HG03039 (cell line): Measurements from ENCODE around the gene MLXIPL.
"Not testable (repeated sequence)": the region's sequence is repeated elsewhere in the genome, so short reads cannot be mapped to it uniquely, and the experiment has no call there.

Experiments used
- ATAC-seq: cut with Tn5 transposase; IDR thresholded peaks from one replicate; pipeline ENCODE4 v1.9.1; 2021; ENCODE audit warnings: mild to moderate bottlenecking, moderate library complexity; ENCODE audit not compliant: unreplicated experiment

MLXIPL gene

GRCh38 chr7:73614937-73615336 lies 9.4 kb downstream of the MLXIPL start:
- ATAC-seq, result not testable (repeated sequence)

DNA sequence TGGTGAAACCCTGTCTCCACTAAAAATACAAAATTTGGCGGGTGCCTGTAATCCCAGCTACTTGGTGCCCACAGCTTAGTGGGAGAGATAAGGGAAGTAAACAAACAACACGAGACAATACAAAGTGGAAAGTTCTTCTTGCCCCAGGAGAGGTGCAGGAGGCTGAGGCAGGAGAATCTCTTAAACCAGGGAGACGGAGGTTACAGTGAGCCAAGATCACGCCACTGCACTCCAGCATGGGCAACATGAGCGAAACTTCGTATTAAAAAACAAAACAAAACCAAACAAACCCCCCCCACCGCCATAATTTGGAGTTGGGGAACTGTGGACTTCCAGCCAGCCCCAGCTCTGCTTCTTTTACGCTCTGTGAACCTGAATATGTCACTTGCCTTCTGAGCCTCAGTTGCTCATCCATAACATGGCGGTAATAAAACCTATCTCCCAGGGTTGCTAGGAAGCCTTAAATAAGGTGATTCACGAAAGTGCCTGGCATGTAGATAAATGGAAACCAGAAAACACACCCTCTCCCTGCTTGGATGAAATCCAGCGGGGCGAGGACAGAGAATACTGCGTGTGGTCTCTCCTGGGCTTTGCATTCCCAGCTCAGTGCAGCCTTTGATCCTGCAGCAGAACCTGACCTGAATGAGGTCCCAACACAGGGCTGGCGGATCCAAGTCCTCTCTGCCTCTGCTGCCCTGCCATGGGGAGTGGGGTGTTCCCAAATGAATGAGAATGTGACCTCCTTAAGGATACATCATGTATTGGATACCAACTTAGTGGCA lies 10.2 kb downstream of the MLXIPL start:
- ATAC-seq, result no peak

- no peak for ATAC-seq
These were observed 11.6 kb downstream of the MLXIPL start for GRCh38 chr7:73612598-73613269.

DNA sequence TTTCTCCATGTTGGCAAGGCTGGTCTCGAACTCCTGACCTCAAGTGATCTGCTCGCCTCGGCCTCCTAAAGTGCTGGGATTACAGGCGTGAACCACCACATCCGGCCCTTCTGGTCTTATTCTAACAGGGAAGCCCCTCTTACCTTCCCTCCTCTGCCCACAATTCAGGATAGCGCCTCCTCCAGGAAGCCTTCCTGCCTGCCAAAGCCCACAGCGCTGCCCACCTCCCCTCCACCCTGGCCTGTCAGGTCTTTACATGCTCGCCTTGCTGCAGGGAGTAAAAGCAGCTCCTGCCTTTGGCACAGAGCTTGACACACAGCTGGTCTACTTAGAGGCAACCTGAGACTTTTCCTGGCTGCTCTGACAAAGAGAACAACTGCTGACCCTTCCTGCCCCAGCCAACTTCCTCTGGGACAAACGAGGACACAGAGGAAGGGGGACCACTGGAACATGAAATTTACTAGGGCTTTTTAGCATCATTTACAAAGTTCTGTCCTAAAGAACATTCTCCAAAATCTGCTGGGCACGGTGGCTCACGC lies 13.2 kb downstream of the MLXIPL start:
- ATAC-seq, result no peak

- ATAC-seq, result no peak
These were observed 14.2 kb downstream of the MLXIPL start for GRCh38 chr7:73610105-73610504.

DNA sequence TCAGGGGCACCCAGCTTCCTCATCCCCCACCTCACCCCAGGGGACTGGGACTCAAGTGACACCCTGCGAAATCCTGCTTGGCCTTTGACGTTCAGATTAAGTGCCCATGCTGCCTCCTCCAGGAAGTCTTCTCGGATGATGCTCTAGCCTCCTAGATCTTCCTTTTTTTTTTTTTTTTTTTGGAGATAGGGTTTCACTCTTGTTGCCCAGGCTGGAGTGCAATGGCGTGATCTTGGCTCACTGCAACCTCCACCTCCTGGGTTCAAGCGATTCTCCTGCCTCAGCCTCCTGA lies 16.7 kb downstream of the MLXIPL start:
- ATAC-seq, result not testable (repeated sequence)

GRCh38 chr7:73606801-73607691 lies 17.3 kb downstream of the MLXIPL start:
- ATAC-seq, result no peak

DNA sequence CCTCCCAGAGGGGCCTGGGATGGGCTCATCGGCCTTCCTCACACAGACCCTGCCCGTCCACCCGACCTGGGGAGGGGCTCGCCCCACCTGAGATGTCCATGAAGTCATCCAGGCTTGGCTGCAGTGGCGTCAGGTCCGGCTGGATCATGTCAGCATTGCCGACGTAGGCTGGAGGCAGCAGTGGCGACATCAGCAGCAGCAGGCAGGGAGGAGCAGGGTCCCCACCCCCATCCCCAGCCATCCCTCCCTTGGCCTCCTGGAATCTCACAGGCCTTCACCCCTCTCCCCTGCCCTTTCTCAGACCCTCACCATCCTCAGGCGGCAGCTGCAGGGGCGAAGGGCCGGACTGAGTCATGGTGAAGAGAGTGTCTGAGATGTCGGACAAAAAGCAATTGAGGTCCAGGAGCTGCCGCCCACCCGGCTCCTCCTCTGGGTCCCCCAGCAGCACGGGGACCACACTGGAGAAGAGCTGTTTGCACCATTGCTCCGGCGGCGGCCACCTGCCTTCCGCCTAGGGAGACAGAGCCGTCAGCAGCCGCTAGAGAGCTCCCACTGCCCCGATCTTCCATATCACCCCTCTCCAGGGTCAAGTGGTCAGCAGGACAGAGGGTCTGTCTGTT lies 18.6 kb downstream of the MLXIPL start:
- ATAC-seq, result no peak

DNA sequence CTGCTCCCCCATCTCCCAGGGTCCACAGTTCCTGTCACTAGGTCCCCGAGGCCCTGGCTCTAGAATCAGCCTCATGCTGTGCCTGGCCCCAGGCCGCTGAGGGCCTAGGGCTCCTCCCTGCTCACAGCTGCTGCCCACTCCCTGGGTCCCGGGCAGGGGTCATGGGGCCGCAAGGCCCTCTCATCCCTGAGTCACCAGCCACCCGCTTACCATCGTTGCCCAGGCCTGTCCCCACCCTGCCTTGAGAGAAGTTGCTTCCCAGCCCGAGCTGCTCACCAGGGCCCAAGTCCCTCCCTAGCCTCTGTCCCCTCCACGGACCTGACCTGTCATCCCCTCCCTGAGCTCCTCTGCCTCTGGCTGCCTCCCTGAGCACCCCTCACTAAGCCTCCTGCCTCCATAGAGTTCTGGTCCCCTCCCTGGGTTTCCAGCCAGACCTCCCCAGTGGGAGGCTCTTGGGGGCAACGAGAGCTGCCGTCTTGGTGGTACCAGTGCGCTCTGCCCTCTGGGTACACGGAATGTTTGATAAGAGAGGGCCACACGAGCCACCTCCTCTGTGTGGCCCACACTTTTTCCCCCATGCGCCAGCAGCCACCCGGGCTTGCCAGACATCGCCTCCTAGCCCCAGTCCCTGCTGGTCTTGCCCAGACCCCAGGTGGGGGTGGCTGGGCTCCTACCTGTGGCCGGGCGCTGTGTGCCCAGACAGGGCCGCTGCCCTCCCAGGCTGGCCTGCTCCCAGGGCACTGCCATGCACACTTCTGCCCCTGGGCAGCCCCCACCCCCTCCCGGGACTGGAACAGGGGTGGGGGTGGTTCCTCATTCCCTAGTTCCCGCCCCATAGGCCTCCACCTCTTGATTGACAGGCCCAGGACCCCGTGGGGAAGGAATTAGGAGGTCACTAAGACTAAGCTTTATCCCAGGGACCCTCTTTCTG lies 21.3 kb downstream of the MLXIPL start:
- no peak for ATAC-seq

GRCh38 chr7:73599916-73600315 lies 24.4 kb downstream of the MLXIPL start:
- no peak for ATAC-seq

DNA sequence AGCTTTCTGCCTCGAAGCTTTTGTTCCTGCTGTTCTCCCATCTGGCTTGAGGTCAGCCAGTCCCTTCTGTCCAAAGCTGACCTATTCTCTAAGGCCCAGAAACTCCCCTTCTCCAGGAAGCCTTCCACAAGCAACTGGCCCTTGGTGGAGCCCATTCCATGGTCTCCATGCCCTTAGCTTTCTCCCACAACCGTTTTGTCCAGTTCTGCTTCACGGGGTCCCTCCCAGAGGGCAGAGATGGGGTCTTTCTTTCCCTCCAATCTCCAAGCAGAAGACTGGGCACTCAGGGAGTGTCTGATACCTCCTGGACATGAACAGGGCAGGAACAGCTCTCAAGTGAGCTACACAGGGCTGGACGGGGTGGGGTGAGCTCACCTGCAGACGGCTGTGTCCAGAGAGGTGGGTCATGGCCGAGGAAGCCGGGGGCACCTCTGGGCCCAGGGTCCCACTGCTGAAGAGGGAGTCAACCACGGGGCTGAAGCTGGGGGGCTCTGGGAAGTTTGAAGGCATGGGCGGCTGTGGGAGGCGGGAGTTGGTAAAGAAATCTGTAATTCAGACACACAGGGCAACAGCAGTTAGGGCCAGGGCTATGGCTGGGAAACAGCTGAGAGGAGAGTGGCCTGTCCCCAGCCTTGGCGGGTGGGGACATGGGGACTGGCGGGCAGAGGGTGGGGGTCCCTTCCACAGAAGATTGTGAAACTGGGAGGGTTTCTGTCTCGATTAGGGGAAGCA lies 25.0 kb downstream of the MLXIPL start:
- ATAC-seq, result no peak

DNA sequence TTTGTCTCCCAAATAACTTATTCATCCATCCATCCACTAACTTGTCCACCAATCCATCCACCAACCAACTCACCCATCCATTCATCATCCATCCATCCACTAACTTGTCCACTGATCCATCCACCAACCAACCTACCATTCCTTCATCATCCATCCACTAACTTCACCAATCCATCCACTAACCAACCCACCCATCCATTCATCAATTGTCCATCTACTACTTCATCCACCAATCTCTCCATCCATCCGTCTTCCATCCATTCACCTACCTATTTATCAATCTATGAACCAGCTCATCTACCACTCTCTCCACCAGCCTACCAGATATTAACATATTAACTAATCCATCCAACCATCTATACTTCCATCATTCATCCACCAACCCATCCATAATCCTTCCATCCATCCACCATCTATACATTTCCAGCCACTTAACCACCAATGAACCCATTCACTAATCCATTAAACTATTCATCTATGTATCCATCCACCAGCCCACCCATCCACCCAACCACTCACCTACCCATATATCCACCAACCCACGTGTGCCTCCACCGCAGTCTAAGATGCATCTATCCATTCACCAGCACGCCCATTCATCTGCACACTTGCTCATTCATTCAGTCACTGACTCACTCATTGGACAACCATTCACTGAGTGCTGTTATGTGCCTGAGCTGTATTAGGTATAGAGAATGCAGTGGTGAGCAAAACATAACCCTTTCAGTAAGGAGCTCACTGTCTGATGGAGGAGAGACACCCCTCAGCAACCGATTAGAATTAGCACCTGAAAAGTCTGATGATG lies 26.1 kb downstream of the MLXIPL start:
- no peak for ATAC-seq

DNA sequence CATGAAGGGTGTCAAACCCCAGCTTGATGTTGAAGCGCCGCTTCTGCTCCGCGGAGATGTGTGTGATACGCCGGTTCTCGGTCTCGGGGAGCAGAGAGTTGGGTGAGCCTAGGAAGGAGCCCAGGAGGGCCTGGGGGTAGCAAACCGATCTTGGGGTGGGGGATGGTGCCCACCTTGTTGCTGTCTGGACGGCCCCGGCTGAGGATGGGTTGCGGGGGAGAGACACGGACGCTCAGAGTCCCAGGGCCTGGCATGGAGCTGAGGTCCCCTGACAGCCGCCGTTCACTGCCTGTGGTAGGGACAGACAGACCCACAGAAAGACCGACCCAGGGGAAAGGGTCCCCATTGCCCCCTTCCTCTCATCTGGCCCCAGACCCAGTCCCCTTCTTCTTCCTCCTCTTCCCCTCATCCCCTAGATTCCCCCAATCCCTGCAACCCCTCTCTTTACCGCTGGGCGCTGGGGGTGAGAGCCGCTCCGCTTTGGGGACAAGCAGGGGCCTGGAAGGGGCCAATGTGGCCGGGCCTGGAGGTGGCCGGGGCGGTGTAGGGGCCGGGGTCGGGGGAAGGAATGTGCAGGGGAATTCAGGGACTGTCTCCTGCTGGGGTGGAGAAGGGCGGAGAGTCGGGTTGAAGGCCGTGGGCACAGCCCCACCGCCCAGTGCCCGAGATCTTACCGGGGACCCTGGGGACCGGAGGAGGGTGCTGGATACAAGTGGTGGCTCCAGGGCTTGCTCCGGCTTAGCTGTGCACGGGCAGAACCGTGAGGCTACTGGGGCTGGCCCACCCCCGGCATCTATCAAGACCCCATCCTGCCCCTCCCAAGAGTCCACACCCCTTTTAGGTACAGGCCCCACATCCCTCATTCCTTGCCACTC lies 27.9 kb downstream of the MLXIPL start:
- no peak for ATAC-seq

DNA sequence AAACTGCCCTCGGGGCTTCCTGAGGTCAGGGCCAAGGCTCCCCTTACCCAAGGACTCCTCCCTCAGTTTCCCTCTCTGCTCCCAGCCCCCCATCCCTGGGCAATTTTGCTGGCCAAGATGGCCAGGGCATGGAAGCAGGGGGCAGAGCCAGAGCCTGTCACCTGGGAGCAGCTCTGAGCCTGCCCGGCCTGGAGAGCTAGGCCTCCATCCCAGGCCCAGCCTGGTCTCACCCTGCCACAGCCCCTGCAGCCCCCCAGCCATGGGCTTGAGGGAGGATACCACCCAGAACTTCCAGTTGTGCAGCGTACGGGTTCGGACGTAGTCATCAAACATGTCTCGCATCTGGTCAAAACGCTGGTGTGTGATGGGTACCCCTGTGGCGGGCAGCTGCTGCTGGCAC lies 29.0 kb downstream of the MLXIPL start:
- no peak for ATAC-seq

GRCh38 chr7:73593207-73594045 lies 30.9 kb downstream of the MLXIPL start:
- no peak for ATAC-seq

- ATAC-seq, result no peak
These were observed 37.4 kb downstream of the MLXIPL start for GRCh38 chr7:73586911-73587310.

- no peak for ATAC-seq
These were observed 39.1 kb downstream of the MLXIPL start for GRCh38 chr7:73585196-73585595.
